ENCODE measurements around the gene RAMP2. TPM values are rescaled to one million over a fixed set of nuclear protein-coding genes. Genes with fewer than 3 reads are reported as not detected.

RAMP2 gene
- total RNA-seq, 2 donors from 2014 or later, result 3.1 to 7.6 TPM

- DNase-seq, result no peak
- H3K27ac ChIP-seq, result no peak overlapping the region
- ATAC-seq, result no peak
These were observed 20.7 kb downstream of the RAMP2 start for GRCh38 chr17:42781639-42782165.

GRCh38 chr17:42782166-42783061, 21.4 kb downstream of the RAMP2 start:
- H3K9me3 ChIP-seq, result no peaks in the 10 kb centered on the region
- H3K4me3 ChIP-seq, result no peak overlapping the region
- ATAC-seq, result no peak
- DNase-seq, result no peak
- no peak for TF ChIP-seq POLR2A (IDR thresholded peaks at IDR 0.05)
- no peak for TF ChIP-seq CTCF (IDR thresholded peaks at IDR 0.05)
- WGBS, 2 donors, result 36 to 37% methylated on average over 24 to 27 of the region's 29 CpGs
- H3K27ac ChIP-seq, result no peak overlapping the region
- H3K36me3 ChIP-seq (replicated peaks in 1 of 2; ENCODE audit: insufficient read depth in 1 of 2, low read depth in 2 of 2), result peaks cover 6 to 9% of the 10 kb centered on the region in 2 donors
- intact Hi-C loops (cut with DNase I), result no loop called here
- H3K27me3 ChIP-seq, result peaks cover 0 to 32% of the 10 kb centered on the region in 2 donors
- H3K4me1 ChIP-seq, result peaks cover 28% of the 10 kb centered on the region

More at GRCh38 chr17:42781639-42782165, 20.7 kb downstream of the RAMP2 start:
- 28 to 44% methylated on average over 7 to 10 of the region's 10 CpGs for WGBS, 2 donors
- intact Hi-C loops (cut with DNase I), result no loop called here
- Histone ChIP-seq H3K4me1 (peaks cover 28% of the 10 kb centered on the region), H3K27me3 (peaks cover 0 to 32% of the 10 kb centered on the region in 2 donors), H3K4me3 (no peak overlapping the region), H3K36me3 (replicated peaks in 1 of 2; ENCODE audit: insufficient read depth in 1 of 2, low read depth in 2 of 2) (peaks cover 6 to 14% of the 10 kb centered on the region in 2 donors), H3K9me3 (no peaks in the 10 kb centered on the region)
- TF ChIP-seq POLR2A (IDR thresholded peaks at IDR 0.05), result no peak
- no peak for TF ChIP-seq CTCF (IDR thresholded peaks at IDR 0.05)

GRCh38 chr17:42783062-42783790, 22.2 kb downstream of the RAMP2 start:
- 39% methylated on average over 9 of the region's 9 CpGs for WGBS, 2 donors
- Histone ChIP-seq H3K27ac (no peak overlapping the region), H3K9me3 (no peaks in the 10 kb centered on the region), H3K4me1 (peaks cover 28% of the 10 kb centered on the region), H3K27me3 (peaks cover 0 to 32% of the 10 kb centered on the region in 2 donors), H3K4me3 (no peak overlapping the region), H3K36me3 (replicated peaks in 1 of 2; ENCODE audit: insufficient read depth in 1 of 2, low read depth in 2 of 2) (peaks cover 0 to 5% of the 10 kb centered on the region in 2 donors)
- DNase-seq (no peak), ATAC-seq (no peak)
- intact Hi-C loops (cut with DNase I), result no loop called here
- TF ChIP-seq CTCF (IDR thresholded peaks at IDR 0.05), result no peak
- no peak for TF ChIP-seq POLR2A (IDR thresholded peaks at IDR 0.05)

GRCh38 chr17:42783791-42784138, 22.7 kb downstream of the RAMP2 start:
- H3K4me3 ChIP-seq, result no peak overlapping the region

More at GRCh38 chr17:42783791-42784138, 22.7 kb downstream of the RAMP2 start:
- Histone ChIP-seq H3K4me1 (peaks cover 28% of the 10 kb centered on the region), H3K27ac (no peak overlapping the region), H3K36me3 (replicated peaks in 1 of 2; ENCODE audit: insufficient read depth in 1 of 2, low read depth in 2 of 2) (peaks cover 0 to 2% of the 10 kb centered on the region in 2 donors), H3K9me3 (no peaks in the 10 kb centered on the region), H3K27me3 (peaks cover 0 to 32% of the 10 kb centered on the region in 2 donors)
- no peak for TF ChIP-seq CTCF (IDR thresholded peaks at IDR 0.05)
- TF ChIP-seq POLR2A (IDR thresholded peaks at IDR 0.05), result no peak
- ATAC-seq, result no peak
- intact Hi-C loops (cut with DNase I), result no loop called here
- WGBS, 2 donors, result 25 to 27% methylated on average over 19 to 22 of the region's 22 CpGs
- no peak for DNase-seq
